GM18505 (cell line): ENCODE measurements around the gene CELA2B.
"Not testable (repeated sequence)": the region's sequence is repeated elsewhere in the genome, so short reads cannot be mapped to it uniquely, and the experiment has no call there.

ENCODE experiments used
- ATAC-seq: cut with Tn5 transposase; IDR thresholded peaks from one replicate; pipeline ENCODE4 v1.9.1; 2021; ENCODE audit not compliant: unreplicated experiment
- POLR2A ChIP-seq: IDR thresholded peaks from 4 replicates; pipeline ENCODE4 v1.6.1; 2011; ENCODE audit warnings: borderline replicate concordance; ENCODE audit not compliant: insufficient read depth, insufficient read length; ENCODE audit errors: extremely low read depth

Gene CELA2B

DNA sequence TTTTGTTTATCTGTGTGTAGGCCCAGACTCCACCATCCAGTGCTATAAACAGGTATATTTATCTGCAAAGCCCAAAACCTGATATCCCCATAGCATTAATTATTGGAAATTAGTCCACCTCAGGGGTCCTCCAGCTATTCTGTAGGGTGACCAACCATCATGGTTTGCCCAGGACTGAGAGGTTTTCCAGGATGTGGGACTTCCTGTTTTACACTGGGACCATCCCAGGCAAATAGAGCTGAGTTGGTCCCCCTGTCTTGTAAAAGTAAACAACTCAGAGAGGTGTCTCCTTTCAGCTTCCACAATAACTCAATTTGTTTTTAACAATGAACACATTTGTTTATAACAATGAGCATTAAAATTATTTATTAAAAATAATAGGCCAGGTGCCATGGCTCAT, 7.8 kb upstream of the CELA2B start:
- no peak for ATAC-seq
- TF ChIP-seq POLR2A, result no peak

DNA sequence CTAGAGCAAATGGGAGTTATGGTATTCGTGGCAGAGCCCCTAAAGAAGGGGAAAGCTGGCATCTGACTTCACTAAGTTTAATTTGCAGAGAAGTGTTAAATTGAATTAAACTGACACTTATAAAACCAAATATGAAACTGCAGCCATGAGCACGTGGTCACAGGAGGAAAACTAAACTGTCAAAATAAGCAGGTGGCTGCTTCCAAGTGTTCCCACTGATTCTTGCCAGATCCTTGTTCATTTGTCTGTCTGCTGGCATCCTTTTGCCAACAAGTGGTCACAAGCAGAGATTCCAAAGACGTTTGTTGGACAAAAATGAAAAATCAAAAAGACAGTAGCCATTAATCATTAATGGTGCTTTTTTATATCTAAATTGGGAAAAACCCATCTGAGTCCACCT, 6.5 kb upstream of the CELA2B start:
- no peak for ATAC-seq
- no peak for TF ChIP-seq POLR2A

DNA sequence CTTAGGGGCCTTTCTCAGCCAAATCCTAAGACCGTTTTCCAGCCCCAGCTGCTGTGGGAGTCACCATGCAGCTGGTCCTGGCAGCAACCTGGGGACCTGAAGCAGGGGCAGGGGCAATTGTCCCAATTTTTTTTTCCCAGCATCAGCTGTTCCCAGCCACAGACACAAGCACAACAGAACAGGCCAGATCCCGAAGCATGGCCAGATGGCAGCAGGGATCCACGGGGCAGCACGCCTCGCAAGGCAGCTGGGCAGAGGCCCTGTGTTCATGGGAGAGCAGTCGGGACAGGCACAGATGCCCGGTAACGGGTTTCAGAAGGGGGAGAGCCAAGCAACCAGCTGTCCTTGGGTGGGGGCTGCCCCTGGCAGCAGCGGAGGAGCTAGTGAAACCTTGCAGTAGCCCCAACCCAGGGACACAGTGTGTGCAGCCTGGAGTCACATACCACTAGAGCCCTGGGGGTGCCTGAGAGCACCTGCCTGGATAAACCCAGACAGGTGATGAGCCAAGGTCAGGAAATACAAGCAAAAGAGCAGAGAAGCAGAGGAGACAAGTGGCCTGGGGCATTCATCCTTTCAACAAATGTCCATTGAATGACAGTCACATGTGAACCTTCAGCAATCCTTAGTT, 6.0 kb upstream of the CELA2B start:
- not testable (repeated sequence) for ATAC-seq

DNA sequence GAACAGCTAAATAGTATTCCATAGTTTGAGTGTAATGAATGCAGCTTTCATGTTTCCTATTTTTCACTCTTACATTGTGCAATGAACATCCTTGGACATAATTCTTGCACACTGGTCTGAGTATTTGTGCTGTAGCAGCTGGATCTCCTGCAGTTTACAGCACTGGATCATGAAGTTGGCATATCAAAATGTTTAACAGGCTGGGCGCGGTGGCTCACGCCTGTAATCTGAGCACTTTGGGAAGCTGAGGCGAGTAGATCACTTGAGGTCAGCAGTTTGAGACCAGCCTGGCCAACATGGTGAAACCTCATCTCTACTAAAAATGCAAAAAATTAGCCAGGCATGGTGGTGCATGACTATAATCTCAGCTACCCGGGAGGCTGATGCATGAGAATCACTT, 4.8 kb upstream of the CELA2B start:
- not testable (repeated sequence) for ATAC-seq

DNA sequence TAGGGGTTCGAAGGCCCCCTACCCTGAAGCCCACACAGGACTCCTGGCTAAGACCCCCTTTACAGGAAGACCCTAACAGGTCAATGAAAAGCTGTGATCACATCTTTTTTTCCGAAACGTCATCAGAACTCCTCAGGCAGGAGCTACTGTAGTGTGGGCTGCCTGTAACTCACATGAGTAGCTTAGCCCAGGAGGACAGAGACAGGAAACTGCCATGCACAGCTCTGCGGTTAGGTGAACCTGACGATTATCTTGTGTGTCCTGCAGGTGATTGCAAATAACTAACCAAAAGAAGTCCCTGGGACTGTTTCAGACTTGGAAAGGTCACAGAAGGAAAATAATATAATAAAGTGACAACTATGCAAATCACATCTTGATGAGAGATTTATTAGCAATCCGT, 4.2 kb upstream of the CELA2B start:
- not testable (repeated sequence) for ATAC-seq

DNA sequence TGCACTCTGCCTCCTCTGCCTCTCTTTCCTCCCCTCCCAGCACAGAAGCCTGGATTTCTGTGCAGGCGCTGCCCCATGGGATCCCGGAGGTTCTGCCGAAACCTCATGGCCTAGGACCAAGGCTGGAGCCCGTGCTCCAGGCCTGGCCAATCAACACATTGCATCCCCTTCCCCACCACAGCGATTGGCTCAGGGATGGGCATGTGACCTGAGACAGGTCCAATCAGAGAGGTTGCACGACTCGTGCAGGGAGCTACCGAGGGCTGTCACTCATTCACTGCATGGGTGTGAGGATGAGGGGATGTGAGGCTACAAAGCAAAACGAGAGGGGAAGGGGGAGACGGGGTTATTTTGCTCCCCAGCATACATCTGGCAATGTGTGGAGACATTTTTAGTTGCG, 3.3 kb upstream of the CELA2B start:
- no peak for ATAC-seq
- TF ChIP-seq POLR2A, result no peak

DNA sequence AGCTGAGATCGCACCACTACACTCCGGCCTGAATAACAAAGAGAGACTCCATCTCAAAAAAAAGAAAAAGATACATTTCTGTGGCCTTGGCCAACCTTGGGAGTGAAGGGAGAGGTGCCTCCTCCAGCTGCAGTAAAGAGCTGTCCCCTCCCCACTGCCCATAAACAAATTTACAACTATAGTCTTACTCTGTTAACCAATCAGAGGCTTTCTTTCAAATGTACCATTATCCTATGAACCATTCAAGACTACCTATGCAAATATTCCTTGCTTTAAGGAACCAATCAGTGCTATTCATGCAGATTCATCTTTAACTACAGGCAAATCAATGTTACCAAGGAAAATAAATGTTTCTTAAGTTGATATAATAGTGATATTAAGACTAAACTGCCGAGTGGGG, 1.0 kb downstream of the CELA2B start:
- TF ChIP-seq POLR2A, result no peak
- ATAC-seq, result no peak

DNA sequence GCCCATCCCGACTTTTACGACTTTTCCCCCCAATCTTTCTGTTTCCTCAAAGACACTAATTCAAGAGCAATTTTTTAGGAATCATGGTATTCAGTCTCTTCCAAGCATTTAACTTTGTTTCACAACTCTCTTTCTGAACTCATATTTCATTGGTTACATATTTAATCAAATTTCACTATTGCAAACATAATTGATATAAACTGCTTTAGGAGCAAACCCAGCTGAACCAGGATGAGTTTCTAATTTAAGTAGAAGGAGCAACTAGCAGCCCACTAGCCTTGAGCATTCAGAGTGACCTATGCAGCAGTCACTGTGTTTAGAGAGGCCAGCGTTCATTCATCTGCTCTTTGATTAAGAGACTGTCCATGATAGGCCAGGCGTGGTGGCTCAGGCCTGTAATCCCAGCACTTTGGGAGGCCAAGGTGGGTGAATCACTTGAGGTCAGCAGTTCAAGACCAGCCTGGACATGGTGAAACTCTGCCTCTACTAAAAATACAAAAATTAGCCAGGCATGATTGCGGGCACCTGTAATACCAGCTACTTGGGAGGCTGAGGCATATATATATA, 1.8 kb downstream of the CELA2B start:
- ATAC-seq, result no peak
- no peak for TF ChIP-seq POLR2A

DNA sequence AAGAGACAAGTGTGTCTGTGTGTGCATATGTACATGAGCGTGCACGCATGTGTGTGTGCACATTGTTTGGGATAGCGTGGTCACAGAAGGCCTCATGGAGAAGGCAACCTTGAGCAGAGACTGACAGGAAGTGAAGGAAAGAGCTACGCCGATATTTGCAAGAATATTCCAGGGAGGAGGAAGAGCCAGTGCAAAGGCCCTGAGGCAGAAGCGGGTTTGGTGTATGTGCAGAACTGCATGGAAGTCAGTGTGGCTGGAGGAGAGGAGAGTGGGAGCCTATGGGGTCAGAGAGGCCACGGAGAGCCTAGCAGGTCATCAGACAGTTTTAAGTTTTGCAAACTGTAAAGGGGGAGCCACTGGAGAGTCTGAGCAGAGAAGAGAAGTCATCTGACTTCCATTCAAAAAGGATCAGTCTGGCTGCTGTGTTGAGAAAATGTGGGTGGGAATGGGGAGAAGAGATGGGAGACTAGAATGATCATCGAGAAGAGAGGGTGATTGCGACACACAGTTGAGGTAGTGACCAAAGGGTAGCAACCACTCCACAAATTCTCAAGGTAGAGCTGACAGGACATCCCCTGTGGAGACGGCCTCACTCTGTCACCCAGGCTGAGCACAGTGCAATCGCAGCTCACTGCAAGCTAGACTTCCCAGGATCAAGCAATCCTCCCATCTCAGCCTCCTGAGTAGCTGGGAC, 3.9 kb downstream of the CELA2B start:
- no peak for TF ChIP-seq POLR2A
- no peak for ATAC-seq

DNA sequence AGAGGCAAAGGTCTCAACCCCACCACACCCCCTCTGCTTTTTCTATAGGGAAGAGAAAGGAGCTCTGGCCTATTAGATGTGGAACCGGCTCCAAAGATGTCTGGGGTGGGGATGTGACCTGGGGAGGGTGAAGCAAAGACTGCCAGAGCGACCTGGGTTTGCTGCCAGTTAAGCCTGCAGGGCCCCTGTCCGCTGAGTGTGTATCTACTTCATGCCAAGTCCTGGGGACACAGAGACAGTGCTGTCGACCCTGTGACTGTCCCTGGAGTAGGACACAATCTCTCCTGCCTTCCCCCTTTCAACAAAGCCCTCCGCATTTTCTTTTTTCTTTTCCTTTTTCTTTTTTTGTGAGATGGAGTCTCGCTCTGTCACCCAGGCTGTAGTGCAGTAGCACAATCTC, 6.6 kb downstream of the CELA2B start:
- not testable (repeated sequence) for ATAC-seq

DNA sequence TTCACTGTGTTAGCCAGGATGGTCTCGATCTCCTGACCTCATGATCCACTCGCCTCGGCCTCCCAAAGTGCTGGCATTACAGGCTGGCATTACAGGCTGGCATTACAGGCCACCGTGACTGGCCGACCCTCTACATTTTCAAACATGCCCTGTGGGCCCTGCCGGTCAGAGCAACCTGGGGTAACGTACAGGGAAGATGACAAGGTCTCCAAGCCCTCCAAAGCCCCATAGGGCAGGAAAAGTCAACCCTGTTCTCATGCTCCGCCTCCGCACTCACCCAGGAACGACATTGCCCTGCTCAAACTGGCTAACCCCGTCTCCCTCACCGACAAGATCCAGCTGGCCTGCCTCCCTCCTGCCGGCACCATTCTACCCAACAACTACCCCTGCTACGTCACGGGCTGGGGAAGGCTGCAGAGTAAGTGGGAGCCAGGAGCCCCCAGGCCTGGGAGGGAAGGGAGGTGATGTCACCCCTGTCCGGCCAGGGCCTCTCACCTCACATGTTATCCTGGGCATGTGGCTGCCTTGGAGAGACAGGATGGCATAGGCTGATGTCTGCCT, 7.2 kb downstream of the CELA2B start:
- ATAC-seq, result not testable (repeated sequence)

DNA sequence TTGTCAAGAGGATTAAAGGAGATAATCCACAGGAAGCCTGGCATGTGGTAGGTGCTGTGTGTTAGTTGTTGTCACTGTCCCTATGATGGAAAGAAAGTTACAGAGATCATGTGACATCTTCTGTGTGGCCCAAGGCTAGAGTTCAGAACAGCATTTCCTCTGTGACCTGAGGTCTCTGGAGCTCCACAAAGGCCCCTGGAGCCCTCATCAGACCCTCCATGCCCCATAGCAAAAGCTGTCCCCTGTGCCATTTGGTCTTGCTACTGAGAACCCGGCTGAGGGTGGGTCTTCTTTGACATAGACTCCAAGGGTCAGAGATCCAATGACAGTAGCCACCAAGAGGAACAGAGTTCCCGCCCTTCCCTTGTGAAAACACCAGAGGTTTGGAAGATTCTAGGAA, 8.1 kb downstream of the CELA2B start:
- TF ChIP-seq POLR2A, result no peak
- no peak for ATAC-seq

DNA sequence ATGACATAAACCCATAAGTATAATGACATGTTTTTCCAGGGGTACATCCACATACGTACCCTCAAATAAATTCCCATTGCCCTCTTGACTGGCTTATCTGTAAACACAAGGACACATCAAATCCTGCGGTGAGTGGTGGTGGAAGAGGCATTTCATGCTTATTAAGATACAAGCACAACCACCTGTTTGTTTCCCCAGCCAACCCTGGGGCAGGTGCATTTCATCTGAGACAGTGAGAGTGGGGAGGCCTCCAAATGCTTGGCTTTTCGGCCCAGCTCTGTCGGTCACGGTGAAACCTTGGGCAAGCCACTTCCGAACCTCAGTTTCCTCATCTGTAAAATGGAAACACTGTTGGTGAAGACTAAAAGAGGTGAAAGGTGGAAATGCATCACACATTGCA, 8.5 kb downstream of the CELA2B start:
- not testable (repeated sequence) for ATAC-seq

DNA sequence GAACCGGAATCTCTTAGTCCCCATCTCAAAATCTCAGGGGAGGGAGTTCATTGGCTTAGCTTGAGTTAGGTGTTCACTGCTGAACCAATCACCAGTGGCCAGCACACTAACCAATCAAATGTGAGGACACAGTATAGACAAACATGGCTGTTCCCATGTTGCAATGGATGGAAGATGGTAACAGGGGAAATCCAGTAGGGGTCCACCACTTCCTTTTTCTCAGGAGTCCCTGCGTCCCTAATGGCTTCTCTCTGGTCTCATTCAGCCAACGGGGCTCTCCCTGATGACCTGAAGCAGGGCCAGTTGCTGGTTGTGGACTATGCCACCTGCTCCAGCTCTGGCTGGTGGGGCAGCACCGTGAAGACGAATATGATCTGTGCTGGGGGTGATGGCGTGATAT, 9.7 kb downstream of the CELA2B start:
- TF ChIP-seq POLR2A, result no peak
- no peak for ATAC-seq

DNA sequence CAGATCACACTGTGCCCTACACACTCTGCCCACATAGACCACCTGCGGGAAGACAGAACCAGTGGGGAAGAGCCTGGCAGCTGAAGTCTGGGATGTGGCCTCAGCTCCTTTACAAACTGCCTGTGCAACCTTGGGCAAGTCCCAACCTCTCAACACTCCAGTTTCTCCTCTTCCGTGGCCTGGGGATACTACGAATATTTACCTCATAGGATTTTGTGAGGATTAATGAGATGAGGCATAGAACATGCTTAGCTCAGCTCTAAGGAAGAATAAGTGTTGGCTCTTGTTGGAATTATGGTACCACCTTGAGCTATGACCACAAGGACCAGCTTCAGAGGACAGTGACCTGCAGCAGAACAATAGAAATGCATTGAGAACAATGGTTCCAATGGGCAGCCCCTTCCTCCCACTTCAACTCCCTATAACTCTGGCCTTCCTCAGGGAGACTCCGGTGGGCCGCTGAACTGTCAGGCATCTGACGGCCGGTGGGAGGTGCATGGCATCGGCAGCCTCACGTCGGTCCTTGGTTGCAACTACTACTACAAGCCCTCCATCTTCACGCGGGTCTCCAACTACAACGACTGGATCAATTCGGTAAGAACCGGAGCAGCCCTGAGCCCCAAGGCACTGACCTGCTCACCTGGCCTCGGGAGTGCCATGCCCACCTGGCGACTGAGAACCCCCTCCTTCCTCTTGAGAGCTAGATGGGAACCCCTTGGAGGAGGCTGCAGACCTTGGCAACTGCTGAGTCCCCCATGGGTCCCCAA, 11.1 kb downstream of the CELA2B start:
- ATAC-seq, result not testable (repeated sequence)
